Ishikawa (cell line): Measurements from ENCODE around the gene CROCC2.

ENCODE experiments used
- CEBPB ChIP-seq: IDR thresholded peaks from 2 replicates; pipeline ENCODE4 v1.6.1; 2012
- CREB1 ChIP-seq: IDR thresholded peaks from 2 replicates; pipeline ENCODE4 v1.6.1; 2012; ENCODE audit warnings: low read depth
- EP300 ChIP-seq: IDR thresholded peaks from 2 replicates; pipeline ENCODE4 v1.6.1; 2012; ENCODE audit warnings: borderline replicate concordance
- TAF1 ChIP-seq: IDR thresholded peaks from 2 replicates; pipeline ENCODE4 v1.6.1; 2012; ENCODE audit warnings: low read depth, mild to moderate bottlenecking
- TCF12 ChIP-seq: IDR thresholded peaks from 2 replicates; pipeline ENCODE4 v1.6.1; 2012; ENCODE audit warnings: low read depth
- ZBTB7A ChIP-seq: IDR thresholded peaks from 2 replicates; pipeline ENCODE4 v1.6.1; 2012; ENCODE audit warnings: low read depth

- TF ChIP-seq ZBTB7A: no peak
- TF ChIP-seq EP300: no peak
- TF ChIP-seq TAF1: no peak
- no peak for TF ChIP-seq CEBPB
- no peak for TF ChIP-seq CREB1
- TF ChIP-seq TCF12: no peak
Observed at GRCh38 chr2:241002275-241003046, 96.3 kb downstream of the CROCC2 start.
